Fibroblast of lung (primary cell): ENCODE results near the gene ANKS1B. TPM values are rescaled to one million over a fixed set of nuclear protein-coding genes. Genes with fewer than 3 reads are reported as not detected.

Experiments used
- DNase-seq, 2 donors: peaks; one replicate each; pipeline versions ENCODE4 v3.0.0 to v3.0.0-alpha.2; 2010; ENCODE audit warnings: low read depth in 2 of 2
- H2AFZ ChIP-seq: 2 replicates; pipeline ENCODE4 v1.5.1; 2012; ENCODE audit warnings: low read length, control low read depth, inconsistent platforms
- H3K27ac ChIP-seq: 2 replicates; pipeline ENCODE4 v1.5.1; 2011; ENCODE audit warnings: low read length, control low read depth; ENCODE audit not compliant: insufficient read depth
- H3K27me3 ChIP-seq: 2 replicates; pipeline ENCODE4 v1.5.1; 2011; ENCODE audit warnings: mild to moderate bottlenecking, low read length; ENCODE audit not compliant: control insufficient read depth, insufficient read depth
- H3K36me3 ChIP-seq: 2 replicates; pipeline ENCODE4 v1.5.1; 2011; ENCODE audit warnings: low read length; ENCODE audit not compliant: control insufficient read depth, insufficient read depth
- H3K4me1 ChIP-seq: 2 replicates; pipeline ENCODE4 v1.5.1; 2011; ENCODE audit warnings: low read length; ENCODE audit not compliant: control insufficient read depth, insufficient read depth; ENCODE audit errors: extremely low read depth
- H3K4me2 ChIP-seq: 2 replicates; pipeline ENCODE4 v1.5.1; 2011; ENCODE audit warnings: low read length, control low read depth; ENCODE audit not compliant: insufficient read depth; ENCODE audit errors: extremely low read depth
- H3K4me3 ChIP-seq, 4 experiments: fragments of 200-600 bp in 1 of 4; sonication (generic) in 1 of 4; replicated peaks in 1 of 4; 2 replicates each; pipeline ENCODE4 v1.5.1; 2011 to 2016; ENCODE audit warnings: low read length in 4 of 4, low read depth in 3 of 4, mild to moderate bottlenecking in 3 of 4, control low read depth in 2 of 4, inconsistent platforms in 1 of 4, mixed read lengths in 1 of 4; ENCODE audit not compliant: insufficient read depth in 1 of 4; ENCODE audit errors: control extremely low read depth in 1 of 4
- H3K79me2 ChIP-seq: 2 replicates; pipeline ENCODE4 v1.5.1; 2012; ENCODE audit warnings: mild to moderate bottlenecking, low read length, inconsistent platforms; ENCODE audit not compliant: control insufficient read depth, insufficient read depth
- H3K9ac ChIP-seq: 2 replicates; pipeline ENCODE4 v1.5.1; 2011; ENCODE audit warnings: mild to moderate bottlenecking, low read length, control low read depth; ENCODE audit not compliant: insufficient read depth
- H3K9me3 ChIP-seq: 2 replicates; pipeline ENCODE4 v1.5.1; 2012; ENCODE audit warnings: low read depth, low read length; ENCODE audit not compliant: control insufficient read depth, insufficient read depth
- H4K20me1 ChIP-seq: 2 replicates; pipeline ENCODE4 v1.5.1; 2011; ENCODE audit warnings: low read length; ENCODE audit not compliant: control insufficient read depth, insufficient read depth; ENCODE audit errors: extremely low read depth
- EZH2 ChIP-seq: IDR thresholded peaks from 2 replicates; pipeline ENCODE4 v1.5.1; 2012; ENCODE audit warnings: low read length, control low read depth, mild to moderate bottlenecking; ENCODE audit errors: missing control alignments
- polyA plus RNA-seq, 2 donors: library from polyadenylated mRNA; depleted of rRNA in 1 of 2; stranded (reverse) in 1 of 2; unstranded in 1 of 2; fragments of >200 nt; gene quantifications; 2 replicates each; pipeline ENCODE4 v1.2.1, GENCODE V29; 2011 to 2012; ENCODE audit warnings: missing spikeins in 1 of 2
- total RNA-seq: library from RNA; depleted of rRNA; stranded (reverse); fragments of >200 nt; gene quantifications from 2 replicates; pipeline ENCODE4 v1.2.1, GENCODE V29; 2014
- TF ChIP-seq, protein P1 (sequence below), 2 donors: IDR thresholded peaks in 1 of 2; conservative IDR thresholded peaks in 1 of 2; 1 replicate in 1 of 2; 2 replicates in 1 of 2; pipeline ENCODE4 v1.5.1; 2011 to 2012; ENCODE audit warnings: low read length in 2 of 2, control low read depth in 1 of 2, inconsistent platforms in 1 of 2, low read depth in 1 of 2, mild to moderate bottlenecking in 1 of 2

The ANKS1B gene
- total and polyA plus RNA-seq, 2 donors (not counting 1 experiment from before 2014, with no cell fraction given), result 0.11 to 0.83 TPM

DNA sequence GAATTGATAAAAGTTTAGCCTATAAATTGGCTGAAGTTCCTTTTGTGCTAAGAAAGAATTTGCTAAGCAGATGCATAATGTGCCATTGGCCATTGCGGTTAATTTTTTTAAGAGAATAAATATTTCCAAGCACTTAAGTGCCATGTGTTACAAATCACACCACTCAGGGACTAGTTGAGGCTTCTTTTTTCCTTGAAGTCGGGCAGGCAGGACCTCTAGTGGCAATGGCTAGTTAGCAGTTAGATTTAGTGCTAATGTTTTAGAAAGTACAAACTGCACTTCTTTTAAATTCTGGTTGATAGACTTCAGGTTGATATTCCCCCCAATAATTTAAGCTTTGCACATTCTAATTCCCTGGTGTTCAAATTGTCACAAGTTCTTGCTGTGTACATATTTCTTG, 1045.4 kb downstream of the ANKS1B start:
- Histone ChIP-seq H3K4me2 (no peak overlapping the region), H2AFZ (no peak overlapping the region), H3K4me1 (no peaks in the 10 kb centered on the region), H3K79me2 (no peaks in the 10 kb centered on the region), H4K20me1 (no peaks in the 10 kb centered on the region), H3K9ac (no peak overlapping the region), H3K27me3 (no peaks in the 10 kb centered on the region), H3K36me3 (no peaks in the 10 kb centered on the region), H3K9me3 (no peaks in the 10 kb centered on the region), H3K4me3 (no peak overlapping the region), H3K27ac (no peak overlapping the region)
- DNase-seq, result peak; percentile 43 to 63
- TF ChIP-seq EZH2, result no peak
- TF ChIP-seq, protein P1, sequence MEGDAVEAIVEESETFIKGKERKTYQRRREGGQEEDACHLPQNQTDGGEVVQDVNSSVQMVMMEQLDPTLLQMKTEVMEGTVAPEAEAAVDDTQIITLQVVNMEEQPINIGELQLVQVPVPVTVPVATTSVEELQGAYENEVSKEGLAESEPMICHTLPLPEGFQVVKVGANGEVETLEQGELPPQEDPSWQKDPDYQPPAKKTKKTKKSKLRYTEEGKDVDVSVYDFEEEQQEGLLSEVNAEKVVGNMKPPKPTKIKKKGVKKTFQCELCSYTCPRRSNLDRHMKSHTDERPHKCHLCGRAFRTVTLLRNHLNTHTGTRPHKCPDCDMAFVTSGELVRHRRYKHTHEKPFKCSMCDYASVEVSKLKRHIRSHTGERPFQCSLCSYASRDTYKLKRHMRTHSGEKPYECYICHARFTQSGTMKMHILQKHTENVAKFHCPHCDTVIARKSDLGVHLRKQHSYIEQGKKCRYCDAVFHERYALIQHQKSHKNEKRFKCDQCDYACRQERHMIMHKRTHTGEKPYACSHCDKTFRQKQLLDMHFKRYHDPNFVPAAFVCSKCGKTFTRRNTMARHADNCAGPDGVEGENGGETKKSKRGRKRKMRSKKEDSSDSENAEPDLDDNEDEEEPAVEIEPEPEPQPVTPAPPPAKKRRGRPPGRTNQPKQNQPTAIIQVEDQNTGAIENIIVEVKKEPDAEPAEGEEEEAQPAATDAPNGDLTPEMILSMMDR (conservative IDR thresholded peaks at IDR 0.05 in 1 of 2, IDR thresholded peaks at IDR 0.05 in 1 of 2; ENCODE audit: low read depth in 1 of 2, low read length in 2 of 2), result peak; percentile 26 to 56

DNA sequence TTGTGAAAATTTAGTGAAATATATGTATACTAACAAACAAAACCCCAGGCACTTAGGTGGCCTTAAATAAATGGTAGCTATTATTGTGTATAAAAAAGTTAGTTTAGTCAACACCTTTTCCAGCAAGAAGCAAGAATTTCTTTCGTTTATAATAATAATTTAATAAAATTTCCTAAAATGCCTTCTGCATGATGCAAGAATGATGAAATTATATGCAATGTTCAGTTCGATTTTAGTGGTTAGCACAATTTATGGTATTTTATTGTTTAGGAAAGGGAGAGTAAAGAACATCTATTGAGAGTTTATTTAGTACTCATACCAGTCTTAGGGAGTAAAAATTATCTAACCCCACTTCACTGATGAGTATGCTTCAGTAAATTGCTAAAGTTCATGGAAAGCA, 1048.9 kb downstream of the ANKS1B start:
- Histone ChIP-seq H3K4me2 (no peak overlapping the region), H3K4me1 (no peaks in the 10 kb centered on the region), H4K20me1 (no peaks in the 10 kb centered on the region), H3K27ac (no peak overlapping the region), H3K36me3 (no peaks in the 10 kb centered on the region), H3K9me3 (no peaks in the 10 kb centered on the region), H3K27me3 (no peaks in the 10 kb centered on the region), H3K79me2 (no peaks in the 10 kb centered on the region), H2AFZ (no peak overlapping the region), H3K4me3 (no peak overlapping the region), H3K9ac (no peak overlapping the region)
- DNase-seq, result peak in 1 of 2 donors; percentile 10
- TF ChIP-seq, protein P1 (conservative IDR thresholded peaks at IDR 0.05 in 1 of 2, IDR thresholded peaks at IDR 0.05 in 1 of 2; ENCODE audit: low read depth in 1 of 2, low read length in 2 of 2), result no peak

DNA sequence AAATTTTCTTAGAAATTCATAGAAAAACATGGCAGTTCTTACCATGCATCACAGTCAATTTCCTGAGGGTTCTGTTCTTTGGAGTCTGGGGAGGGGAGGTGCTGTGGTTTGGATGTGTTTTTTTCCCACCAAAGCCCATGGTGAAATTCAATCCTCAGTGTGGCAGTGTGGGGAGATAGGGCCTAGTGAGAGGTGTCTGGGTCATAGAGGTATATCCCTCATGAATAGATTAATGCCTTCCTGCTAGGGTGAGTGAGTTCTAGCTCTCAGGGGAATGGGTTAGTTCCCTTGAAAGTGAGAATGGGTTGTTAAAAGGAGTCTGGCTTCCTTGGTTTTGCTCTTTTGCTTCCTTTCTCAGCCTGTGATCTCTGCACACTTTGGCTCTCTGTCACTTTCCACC, 1061.9 kb downstream of the ANKS1B start:
- Histone ChIP-seq H3K79me2 (no peaks in the 10 kb centered on the region), H3K9ac (no peak overlapping the region), H3K4me2 (no peak overlapping the region), H4K20me1 (no peaks in the 10 kb centered on the region), H3K9me3 (no peaks in the 10 kb centered on the region), H3K27me3 (no peaks in the 10 kb centered on the region), H3K36me3 (no peaks in the 10 kb centered on the region), H3K4me1 (no peaks in the 10 kb centered on the region), H3K27ac (no peak overlapping the region), H2AFZ (no peak overlapping the region), H3K4me3 (no peak overlapping the region)
- no peak for DNase-seq
- TF ChIP-seq EZH2, result no peak
- TF ChIP-seq, protein P1 (conservative IDR thresholded peaks at IDR 0.05 in 1 of 2, IDR thresholded peaks at IDR 0.05 in 1 of 2; ENCODE audit: low read depth in 1 of 2, low read length in 2 of 2), result no peak
